ENCODE results near the gene INHBB.

INHBB gene

GRCh38 chr2:120331903-120332302 is 14.0 kb upstream of the INHBB start:
- H3K4me3 ChIP-seq (ENCODE audit: low read length): no peak overlapping the region
- no peak for DNase-seq (ENCODE audit: low read depth, low spot score)

- no peak for DNase-seq (ENCODE audit: low read depth, low spot score)
- no peak overlapping the region for H3K4me3 ChIP-seq (ENCODE audit: low read length)
Observed at GRCh38 chr2:120332384-120332783, 13.6 kb upstream of the INHBB start.

- DNase-seq (ENCODE audit: low read depth, low spot score): no peak
Observed at GRCh38 chr2:120334068-120334467, 11.9 kb upstream of the INHBB start.

GRCh38 chr2:120336749-120337148 is 9.2 kb upstream of the INHBB start:
- no peak overlapping the region for H3K4me3 ChIP-seq (ENCODE audit: low read length)
- no peak for DNase-seq (ENCODE audit: low read depth, low spot score)

More at GRCh38 chr2:120334068-120334467, 11.9 kb upstream of the INHBB start:
- no peak overlapping the region for H3K4me3 ChIP-seq (ENCODE audit: low read length)

GRCh38 chr2:120338015-120338414 is 7.9 kb upstream of the INHBB start:
- no peak overlapping the region for H3K4me3 ChIP-seq (ENCODE audit: low read length)
- no peak for DNase-seq (ENCODE audit: low read depth, low spot score)

- no peak for DNase-seq (ENCODE audit: low read depth, low spot score)
- H3K4me3 ChIP-seq (ENCODE audit: low read length): no peak overlapping the region
Observed at GRCh38 chr2:120341977-120342376, 4.0 kb upstream of the INHBB start.

GRCh38 chr2:120342446-120342845 is 3.5 kb upstream of the INHBB start:
- DNase-seq (ENCODE audit: low read depth, low spot score): no peak
- no peak overlapping the region for H3K4me3 ChIP-seq (ENCODE audit: low read length)

GRCh38 chr2:120343100-120343432 is 2.9 kb upstream of the INHBB start:
- no peak overlapping the region for H3K4me3 ChIP-seq (ENCODE audit: low read length)
- DNase-seq (ENCODE audit: low read depth, low spot score): no peak

- no peak overlapping the region for H3K4me3 ChIP-seq (ENCODE audit: low read length)
- DNase-seq (ENCODE audit: low read depth, low spot score): peak; percentile 14
Observed at GRCh38 chr2:120343433-120344105, 2.4 kb upstream of the INHBB start.

- H3K4me3 ChIP-seq (ENCODE audit: low read length): peak overlapping the region; percentile 11; the same call in 1 of the 2 replicates
- DNase-seq (ENCODE audit: low read depth, low spot score): no peak
Observed at GRCh38 chr2:120344214-120344975, 1.5 kb upstream of the INHBB start.

GRCh38 chr2:120344976-120345581 is 857 bp upstream of the INHBB start:
- DNase-seq (ENCODE audit: low read depth, low spot score): no peak
- H3K4me3 ChIP-seq (ENCODE audit: low read length): peak overlapping the region; percentile 11; the same call in 1 of the 2 replicates

- no peak for DNase-seq (ENCODE audit: low read depth, low spot score)
- no peak overlapping the region for H3K4me3 ChIP-seq (ENCODE audit: low read length)
Observed at GRCh38 chr2:120345608-120346007, 328 bp upstream of the INHBB start.

- DNase-seq (ENCODE audit: low read depth, low spot score): no peak
Observed at GRCh38 chr2:120346667-120347358, 877 bp downstream of the INHBB start.

GRCh38 chr2:120347396-120348060 is 1.6 kb downstream of the INHBB start:
- DNase-seq (ENCODE audit: low read depth, low spot score): no peak
- no peak overlapping the region for H3K4me3 ChIP-seq (ENCODE audit: low read length)

More at GRCh38 chr2:120346667-120347358, 877 bp downstream of the INHBB start:
- H3K4me3 ChIP-seq (ENCODE audit: low read length): no peak overlapping the region

- no peak for DNase-seq (ENCODE audit: low read depth, low spot score)
- no peak overlapping the region for H3K4me3 ChIP-seq (ENCODE audit: low read length)
Observed at GRCh38 chr2:120348134-120348736, 2.3 kb downstream of the INHBB start.

GRCh38 chr2:120348737-120349439 is 3.0 kb downstream of the INHBB start:
- no peak overlapping the region for H3K4me3 ChIP-seq (ENCODE audit: low read length)

GRCh38 chr2:120349440-120349921 is 3.5 kb downstream of the INHBB start:
- DNase-seq (ENCODE audit: low read depth, low spot score): no peak
- no peak overlapping the region for H3K4me3 ChIP-seq (ENCODE audit: low read length)

More at GRCh38 chr2:120348737-120349439, 3.0 kb downstream of the INHBB start:
- DNase-seq (ENCODE audit: low read depth, low spot score): no peak

GRCh38 chr2:120350080-120350479 is 4.1 kb downstream of the INHBB start:
- no peak overlapping the region for H3K4me3 ChIP-seq (ENCODE audit: low read length)

More at GRCh38 chr2:120350080-120350479, 4.1 kb downstream of the INHBB start:
- DNase-seq (ENCODE audit: low read depth, low spot score): no peak
